DMS79 (cell line): ENCODE measurements around the gene WIZ.
A peak's percentile ranks its signal among the peaks of the same experiment; 100 is the strongest.

Source experiments
- DNase-seq: peaks from one replicate; lab custom pipeline; 2025; lab: John Stamatoyannopoulos, UW

Gene WIZ

GRCh38 chr19:15443838-15444237 is 5.9 kb downstream of the WIZ start:
- DNase-seq, result no peak

- DNase-seq, result no peak
These were observed 6.4 kb downstream of the WIZ start for GRCh38 chr19:15443325-15443724.

- DNase-seq, result no peak
These were observed 7.4 kb downstream of the WIZ start for GRCh38 chr19:15442142-15442920.

- no peak for DNase-seq
These were observed 8.4 kb downstream of the WIZ start for GRCh38 chr19:15441317-15441716.

DNA sequence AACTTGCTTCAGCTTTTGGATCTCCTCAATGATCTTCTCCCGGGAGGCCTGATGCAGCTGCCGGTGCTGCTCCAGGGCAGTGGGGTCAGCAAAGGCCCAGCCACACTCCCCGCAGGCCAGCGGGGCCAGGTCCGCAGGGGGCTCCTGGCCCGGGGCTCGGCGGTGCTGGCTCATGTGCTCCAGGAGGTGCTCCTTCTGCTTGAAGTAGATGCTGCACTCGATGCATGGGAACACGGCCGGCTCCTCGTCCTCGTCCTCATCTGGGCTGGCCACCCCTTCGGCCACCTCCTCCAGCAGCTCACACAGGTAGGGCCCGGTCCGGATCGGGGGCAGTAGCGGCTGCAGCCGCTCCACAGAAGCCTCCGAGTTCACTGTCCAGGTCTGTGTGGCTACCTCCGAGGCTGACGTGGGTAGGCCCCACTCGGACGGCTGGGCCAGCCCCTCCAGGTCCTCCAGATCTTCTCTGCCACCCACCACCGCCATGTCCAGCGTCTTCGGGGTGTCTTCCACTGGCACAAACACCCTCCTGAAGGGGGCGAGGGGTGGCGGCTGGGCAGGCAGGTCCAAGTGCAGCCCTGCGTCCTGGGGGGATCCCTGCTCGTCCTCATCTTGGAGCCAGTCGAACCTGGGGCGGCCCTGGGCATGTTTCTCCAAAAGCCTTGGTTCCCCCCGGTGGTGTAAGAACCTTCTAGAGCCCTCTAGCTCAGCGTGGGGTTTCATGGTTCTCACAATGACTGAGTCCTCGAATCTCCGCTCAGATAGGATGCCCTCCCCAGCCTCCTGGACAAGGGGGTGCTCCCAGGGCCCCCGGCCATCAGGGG is 9.7 kb downstream of the WIZ start:
- DNase-seq, result no peak

DNA sequence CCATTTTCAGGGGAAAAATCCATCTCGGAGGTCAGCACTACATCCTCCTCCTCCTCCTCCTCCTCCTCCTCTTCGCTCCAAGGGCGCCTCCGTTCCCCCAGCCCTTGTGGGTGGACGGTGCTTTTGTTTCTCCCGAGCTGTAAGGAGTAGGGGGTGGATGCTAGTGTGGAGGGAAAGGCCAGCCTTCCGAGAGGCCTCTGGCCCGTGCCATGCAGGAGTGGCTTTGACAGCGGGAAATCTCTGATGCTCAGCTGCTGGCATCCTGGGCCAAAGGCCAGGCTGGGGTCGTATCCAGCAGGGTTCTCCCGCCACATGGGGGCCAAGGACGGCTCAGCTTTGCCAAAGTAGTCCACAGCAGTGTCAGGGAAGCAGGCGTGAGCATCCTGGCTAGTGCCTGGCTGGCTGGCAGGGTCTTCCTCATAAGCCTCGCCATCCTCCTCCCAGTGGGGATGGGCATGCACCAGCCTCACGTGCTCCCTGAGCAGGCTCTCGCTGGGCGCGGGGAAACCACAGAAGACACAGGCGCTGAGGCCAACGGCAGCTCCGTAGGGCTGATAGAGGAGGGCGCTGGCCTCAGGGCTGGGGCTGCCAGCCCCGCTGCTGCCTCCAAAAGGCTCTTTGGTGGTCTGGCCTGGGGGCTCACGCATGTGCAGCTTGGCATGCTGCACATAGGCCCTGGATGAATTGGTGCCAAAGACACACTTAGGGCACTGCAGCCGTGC is 10.5 kb downstream of the WIZ start:
- no peak for DNase-seq

GRCh38 chr19:15438577-15438976 is 11.2 kb downstream of the WIZ start:
- DNase-seq, result no peak

DNA sequence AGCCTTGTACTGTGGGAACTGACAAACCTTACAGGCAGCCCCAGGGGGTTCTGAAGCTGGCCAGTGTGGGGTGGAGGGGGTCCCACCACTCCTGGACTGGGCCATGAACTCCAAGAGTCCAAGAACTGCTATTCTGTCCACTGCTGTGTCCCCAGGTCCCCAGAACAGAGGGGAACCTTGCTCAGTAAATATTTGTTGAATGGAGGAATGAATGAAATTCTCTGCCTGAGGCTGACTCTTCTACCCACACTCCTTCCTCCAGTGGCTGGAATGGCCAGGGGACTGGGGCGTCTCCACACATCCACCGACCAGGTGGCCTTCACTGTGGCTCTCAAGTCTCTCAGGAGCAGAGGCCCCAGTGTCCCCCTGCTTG is 11.6 kb downstream of the WIZ start:
- DNase-seq, result no peak

DNA sequence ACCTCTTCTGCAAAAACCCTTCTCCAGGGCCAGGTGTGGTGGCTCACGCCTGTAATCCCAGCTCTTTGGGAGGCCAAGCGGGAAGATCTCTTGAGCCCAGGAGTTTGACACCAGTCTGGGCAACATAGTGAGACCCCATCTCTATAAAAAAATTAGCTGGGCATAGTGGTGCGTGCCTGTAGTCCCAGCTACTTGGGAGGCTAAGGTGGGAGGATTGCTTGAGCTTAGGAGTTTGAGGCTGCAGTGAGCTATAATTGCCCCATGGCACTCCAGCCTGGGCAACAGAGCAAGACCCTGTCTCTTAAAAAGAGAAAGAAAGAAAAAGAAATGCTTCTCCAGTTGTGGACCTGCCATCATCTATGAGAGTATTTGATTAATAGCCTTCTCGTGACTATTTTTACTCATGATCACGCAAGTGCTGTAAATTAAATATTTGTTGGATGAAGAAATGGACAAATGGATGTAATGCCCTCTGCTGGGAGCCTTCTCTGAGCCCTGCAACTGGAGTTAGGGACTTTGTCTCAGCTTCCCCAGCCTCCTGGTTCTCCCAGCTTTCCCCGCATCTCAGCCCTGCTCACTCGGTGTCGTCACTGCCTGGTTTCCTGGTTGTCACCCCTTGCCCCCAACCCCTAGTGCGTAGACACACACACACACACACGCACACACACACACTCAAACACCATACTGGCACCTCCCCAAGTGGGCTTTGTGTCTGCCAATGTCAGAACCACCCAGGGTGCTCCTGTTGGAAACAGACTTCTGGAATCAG is 12.2 kb downstream of the WIZ start:
- no peak for DNase-seq

GRCh38 chr19:15436826-15437110 is 13.0 kb downstream of the WIZ start:
- DNase-seq, result no peak

GRCh38 chr19:15436012-15436825 is 13.5 kb downstream of the WIZ start:
- no peak for DNase-seq

GRCh38 chr19:15433519-15434069 is 16.2 kb downstream of the WIZ start:
- DNase-seq, result no peak

GRCh38 chr19:15432629-15433518 is 16.9 kb downstream of the WIZ start:
- peak; percentile 69 for DNase-seq

DNA sequence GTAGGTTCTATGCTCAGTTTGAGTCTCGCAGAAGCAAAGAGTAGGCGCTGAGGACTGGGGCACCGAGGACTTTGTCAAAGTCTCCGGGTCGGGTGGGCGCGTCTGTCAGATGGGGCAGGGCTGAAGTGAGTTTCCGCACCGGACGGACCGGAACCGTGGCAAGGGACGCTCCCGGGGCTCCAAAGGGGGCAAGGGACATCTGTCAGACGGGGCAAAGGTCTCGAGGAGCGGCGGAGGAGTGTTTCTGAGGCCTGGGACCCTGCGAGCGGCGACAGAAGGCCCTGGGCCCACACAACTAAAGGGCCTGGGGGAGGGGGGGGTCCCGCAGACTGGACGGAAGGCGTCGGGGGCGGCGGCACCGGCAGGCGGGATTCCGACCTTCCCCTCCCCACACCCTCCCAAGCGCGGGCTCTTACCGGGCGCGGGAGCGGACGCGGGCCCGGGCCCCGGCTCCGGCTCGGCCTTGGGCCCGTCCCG is 17.7 kb downstream of the WIZ start:
- no peak for DNase-seq

- no peak for DNase-seq
These were observed 18.2 kb downstream of the WIZ start for GRCh38 chr19:15431396-15432017.

- DNase-seq, result no peak
These were observed 19.1 kb downstream of the WIZ start for GRCh38 chr19:15430526-15431120.

GRCh38 chr19:15429825-15430467 is 19.8 kb downstream of the WIZ start:
- DNase-seq, result no peak
